Neuronal stem cell (in vitro differentiated cells): ENCODE measurements around the gene BPIFA2.

Experiments used
- DNase-seq: peaks from one replicate; pipeline ENCODE4 v3.0.0-alpha.2; 2013; ENCODE audit warnings: low spot score
- H2AFZ ChIP-seq: one replicate; pipeline ENCODE4 v1.6.1; 2013; ENCODE audit warnings: mild to moderate bottlenecking, low read length, inconsistent platforms
- H2AK5ac ChIP-seq: 2 replicates; pipeline ENCODE4 v1.6.1; 2013; ENCODE audit warnings: low read depth, mild to moderate bottlenecking, inconsistent platforms, low read length, moderate library complexity, mixed read lengths
- H2BK120ac ChIP-seq: 2 replicates; pipeline ENCODE4 v1.6.1; 2013; ENCODE audit warnings: low read depth, mild to moderate bottlenecking, inconsistent platforms, low read length, moderate library complexity, mixed read lengths
- H2BK12ac ChIP-seq: one replicate; pipeline ENCODE4 v1.6.1; 2013; ENCODE audit warnings: low read length, inconsistent platforms
- H2BK15ac ChIP-seq: 2 replicates; pipeline ENCODE4 v1.6.1; 2013; ENCODE audit warnings: mild to moderate bottlenecking, low read length, inconsistent platforms, mixed read lengths
- H2BK5ac ChIP-seq: one replicate; pipeline ENCODE4 v1.6.1; 2013; ENCODE audit warnings: inconsistent platforms, mild to moderate bottlenecking, low read length, moderate library complexity
- H3K14ac ChIP-seq: one replicate; pipeline ENCODE4 v1.6.1; 2013; ENCODE audit warnings: low read length, inconsistent platforms
- H3K18ac ChIP-seq: 2 replicates; pipeline ENCODE4 v1.6.1; 2013; ENCODE audit warnings: low read length, inconsistent platforms
- H3K23ac ChIP-seq: 2 replicates; pipeline ENCODE4 v1.6.1; 2013; ENCODE audit warnings: low read depth, mild to moderate bottlenecking, mixed read lengths, low read length, inconsistent platforms; ENCODE audit not compliant: poor library complexity
- H3K27ac ChIP-seq: replicated peaks from 3 replicates; pipeline ENCODE4 v1.5.1; 2013; ENCODE audit warnings: low read length, inconsistent platforms
- H3K27me3 ChIP-seq, 3 experiments: 2 replicates each; pipeline ENCODE4 v1.6.1; 2013; ENCODE audit warnings: low read length in 3 of 3, mild to moderate bottlenecking in 2 of 3, inconsistent platforms in 1 of 3, low read depth in 1 of 3, mixed read lengths in 1 of 3, moderate library complexity in 1 of 3; ENCODE audit not compliant: control insufficient read depth in 3 of 3, insufficient read depth in 3 of 3
- H3K36me3 ChIP-seq, 2 donors: replicated peaks in 1 of 2; 2 replicates each; pipeline ENCODE4 v1.6.1; 2013; ENCODE audit warnings: low read length in 2 of 2; ENCODE audit not compliant: control insufficient read depth in 2 of 2, insufficient read depth in 2 of 2
- H3K4ac ChIP-seq: 2 replicates; pipeline ENCODE4 v1.6.1; 2013; ENCODE audit warnings: inconsistent platforms, mild to moderate bottlenecking, low read length, moderate library complexity
- H3K4me1 ChIP-seq, 2 donors: 1 replicate in 1 of 2; 2 replicates in 1 of 2; pipeline ENCODE4 v1.6.1; 2013; ENCODE audit warnings: low read length in 2 of 2, low read depth in 1 of 2; ENCODE audit not compliant: control insufficient read depth in 2 of 2, insufficient read depth in 1 of 2
- H3K4me2 ChIP-seq: one replicate; pipeline ENCODE4 v1.6.1; 2013; ENCODE audit warnings: mild to moderate bottlenecking, low read length, inconsistent platforms; ENCODE audit not compliant: insufficient read depth, poor library complexity, severe bottlenecking
- H3K4me3 ChIP-seq, 2 donors: 2 replicates each; pipeline ENCODE4 v1.5.1; 2013; ENCODE audit warnings: low read length in 2 of 2, mild to moderate bottlenecking in 2 of 2, inconsistent platforms in 1 of 2, moderate library complexity in 1 of 2
- H3K79me1 ChIP-seq: one replicate; pipeline ENCODE4 v1.6.1; 2013; ENCODE audit warnings: low read depth, mild to moderate bottlenecking, inconsistent platforms, low read length, moderate library complexity
- H3K9ac ChIP-seq: one replicate; pipeline ENCODE4 v1.6.1; 2013; ENCODE audit warnings: mild to moderate bottlenecking, low read depth, low read length, inconsistent platforms; ENCODE audit not compliant: poor library complexity
- H3K9me3 ChIP-seq, 2 donors: replicated peaks in 1 of 2; 2 replicates each; pipeline versions ENCODE3 to v1.6.1; 2013; ENCODE audit warnings: low read length in 2 of 2, mild to moderate bottlenecking in 2 of 2, inconsistent platforms in 1 of 2, low read depth in 1 of 2, mixed read lengths in 1 of 2, moderate library complexity in 1 of 2; ENCODE audit not compliant: control insufficient read depth in 2 of 2, insufficient read depth in 1 of 2
- H4K8ac ChIP-seq: one replicate; pipeline ENCODE4 v1.6.1; 2013; ENCODE audit warnings: low read depth, mild to moderate bottlenecking, inconsistent platforms, low read length, moderate library complexity
- H4K91ac ChIP-seq: one replicate; pipeline ENCODE4 v1.6.1; 2013; ENCODE audit warnings: low read length, low read depth, mild to moderate bottlenecking, inconsistent platforms; ENCODE audit not compliant: poor library complexity
- WGBS, 2 donors: extraction: QIAGEN DNeasy Blood & Tissue Kit; methylation state at CpG; one replicate each; pipeline ENCODE4 v1.1.7; 2013; ENCODE audit warnings: missing lambda C conversion rate in 2 of 2, mixed read lengths in 1 of 2; ENCODE audit not compliant: insufficient read length in 2 of 2, insufficient replicate concordance in 1 of 2; ENCODE audit errors: extremely low coverage in 2 of 2; 5-methylcytosine and 5-hydroxymethylcytosine counted together

The BPIFA2 gene

GRCh38 chr20:33178726-33179125 is 10.8 kb downstream of the BPIFA2 start:
- DNase-seq: no peak
- WGBS, 2 donors: no CpG with 5 or more reads among the region's 6 CpGs

GRCh38 chr20:33180169-33180568 is 12.2 kb downstream of the BPIFA2 start:
- Histone ChIP-seq H3K23ac (no peak overlapping the region), H4K8ac (no peak overlapping the region), H3K27ac (no peak overlapping the region), H2BK15ac (no peak overlapping the region), H3K14ac (no peak overlapping the region), H3K9ac (no peak overlapping the region), H3K79me1 (no peaks in the 10 kb centered on the region), H2AFZ (no peak overlapping the region), H3K36me3 (no peaks in the 10 kb centered on the region), H3K18ac (no peak overlapping the region), H3K9me3 (peaks cover 0 to 3% of the 10 kb centered on the region in 2 donors), H2BK5ac (no peak overlapping the region), H4K91ac (no peak overlapping the region), H2BK12ac (no peak overlapping the region), H2BK120ac (no peak overlapping the region), H3K4me2 (no peak overlapping the region), H3K4me3 (no peak overlapping the region), H3K27me3 (peaks cover 0 to 9% (median 0%) of the 10 kb centered on the region in 3 experiments), H2AK5ac (no peak overlapping the region), H3K4ac (no peak overlapping the region), H3K4me1 (peaks cover 0 to 1% of the 10 kb centered on the region in 2 donors)
- WGBS, 2 donors: no CpG with 5 or more reads among the region's 5 CpGs
- DNase-seq: no peak

More at GRCh38 chr20:33178726-33179125, 10.8 kb downstream of the BPIFA2 start:
- no peak overlapping the region for H2BK12ac ChIP-seq
- no peak overlapping the region for H3K4me3 ChIP-seq
- H2BK15ac ChIP-seq: no peak overlapping the region
- peaks cover 0 to 3% of the 10 kb centered on the region in 2 donors for H3K9me3 ChIP-seq
- H3K27me3 ChIP-seq: peaks cover 0 to 10% (median 0%) of the 10 kb centered on the region in 3 experiments
- H2BK120ac ChIP-seq: no peak overlapping the region
- no peak overlapping the region for H2AK5ac ChIP-seq
- no peak overlapping the region for H3K18ac ChIP-seq
- H3K4me2 ChIP-seq: no peak overlapping the region
- no peak overlapping the region for H2AFZ ChIP-seq
- no peak overlapping the region for H3K9ac ChIP-seq
- no peak overlapping the region for H2BK5ac ChIP-seq
- no peaks in the 10 kb centered on the region for H3K36me3 ChIP-seq
- H3K14ac ChIP-seq: no peak overlapping the region
- H4K8ac ChIP-seq: no peak overlapping the region
- no peak overlapping the region for H3K4ac ChIP-seq
- H4K91ac ChIP-seq: no peak overlapping the region
- no peak overlapping the region for H3K23ac ChIP-seq
- peaks cover 0 to 1% of the 10 kb centered on the region in 2 donors for H3K4me1 ChIP-seq
- no peaks in the 10 kb centered on the region for H3K79me1 ChIP-seq
- H3K27ac ChIP-seq: no peak overlapping the region

- Histone ChIP-seq H3K27me3 (peaks cover 0 to 6% (median 0%) of the 10 kb centered on the region in 3 experiments), H3K14ac (no peak overlapping the region), H2BK15ac (no peak overlapping the region), H3K4me1 (no peaks in the 10 kb centered on the region), H3K9me3 (peaks cover 0 to 3% of the 10 kb centered on the region in 2 donors), H3K9ac (no peak overlapping the region), H3K23ac (no peak overlapping the region), H2BK120ac (no peak overlapping the region), H3K4me3 (no peak overlapping the region), H2AFZ (no peak overlapping the region), H3K18ac (no peak overlapping the region), H3K4ac (no peak overlapping the region), H2AK5ac (no peak overlapping the region), H3K79me1 (no peaks in the 10 kb centered on the region), H3K27ac (no peak overlapping the region), H4K91ac (no peak overlapping the region), H3K4me2 (no peak overlapping the region), H3K36me3 (no peaks in the 10 kb centered on the region), H2BK12ac (no peak overlapping the region), H2BK5ac (no peak overlapping the region), H4K8ac (no peak overlapping the region)
- DNase-seq: no peak
- WGBS, 2 donors: no CpG with 5 or more reads among the region's 1 CpG
Measured at GRCh38 chr20:33181482-33182093, 13.6 kb downstream of the BPIFA2 start.

- H3K4me2 ChIP-seq: no peak overlapping the region
- WGBS, 2 donors: no CpG with 5 or more reads among the region's 2 CpGs
- no peak overlapping the region for H3K27ac ChIP-seq
Measured at GRCh38 chr20:33183312-33183711, 15.4 kb downstream of the BPIFA2 start.

More at GRCh38 chr20:33183312-33183711, 15.4 kb downstream of the BPIFA2 start:
- no peak for DNase-seq
- Histone ChIP-seq H3K36me3 (no peaks in the 10 kb centered on the region), H3K27me3 (peaks cover 0 to 3% (median 0%) of the 10 kb centered on the region in 3 experiments), H2BK12ac (no peak overlapping the region), H2BK120ac (no peak overlapping the region), H2AFZ (no peak overlapping the region), H3K79me1 (no peaks in the 10 kb centered on the region), H3K9ac (no peak overlapping the region), H3K9me3 (peaks cover 0 to 3% of the 10 kb centered on the region in 2 donors), H3K14ac (no peak overlapping the region), H3K4me1 (no peaks in the 10 kb centered on the region), H3K18ac (no peak overlapping the region), H2BK5ac (no peak overlapping the region), H4K8ac (no peak overlapping the region), H3K4ac (no peak overlapping the region), H4K91ac (no peak overlapping the region), H2AK5ac (no peak overlapping the region), H3K23ac (no peak overlapping the region), H2BK15ac (no peak overlapping the region), H3K4me3 (no peak overlapping the region)
